GM18867 (cell line): ENCODE data around the gene ZFP36L1.

Experiments
- ATAC-seq: cut with Tn5 transposase; IDR thresholded peaks from one replicate; pipeline ENCODE4 v1.9.1; 2021; ENCODE audit warnings: mild to moderate bottlenecking, moderate library complexity; ENCODE audit not compliant: unreplicated experiment

The ZFP36L1 gene

GRCh38 chr14:68792979-68793733 is at the start of gene ZFP36L1:
ZFP36L1 (minus strand) TSS chr14:68793067; CDS start chr14:68792938, 129 bp downstream.
- ATAC-seq, result peak; percentile 47

- ATAC-seq, result no peak
Observed at GRCh38 chr14:68842298-68842697, 49.4 kb upstream of the ZFP36L1 start.

GRCh38 chr14:68841016-68841809 is 48.3 kb upstream of the ZFP36L1 start:
- no peak for ATAC-seq

GRCh38 chr14:68840454-68840853 is 47.6 kb upstream of the ZFP36L1 start:
- ATAC-seq, result no peak

GRCh38 chr14:68836082-68836481 is 43.2 kb upstream of the ZFP36L1 start:
- no peak for ATAC-seq

GRCh38 chr14:68834816-68835215 is 41.9 kb upstream of the ZFP36L1 start:
- ATAC-seq, result no peak

- no peak for ATAC-seq
Observed at GRCh38 chr14:68828698-68829097, 35.8 kb upstream of the ZFP36L1 start.

- ATAC-seq, result no peak
Observed at GRCh38 chr14:68825729-68826128, 32.9 kb upstream of the ZFP36L1 start.

- ATAC-seq, result no peak
Observed at GRCh38 chr14:68824517-68825347, 31.9 kb upstream of the ZFP36L1 start.

GRCh38 chr14:68824207-68824516 is 31.3 kb upstream of the ZFP36L1 start:
- no peak for ATAC-seq

GRCh38 chr14:68823434-68824206 is 30.8 kb upstream of the ZFP36L1 start:
- no peak for ATAC-seq

GRCh38 chr14:68822926-68823325 is 30.1 kb upstream of the ZFP36L1 start:
- no peak for ATAC-seq

- peak; percentile 82 for ATAC-seq
Observed at GRCh38 chr14:68822132-68822651, 29.3 kb upstream of the ZFP36L1 start.

GRCh38 chr14:68820999-68821683 is 28.3 kb upstream of the ZFP36L1 start:
- peak; percentile 21 for ATAC-seq

GRCh38 chr14:68820536-68820935 is 27.7 kb upstream of the ZFP36L1 start:
- no peak for ATAC-seq

- no peak for ATAC-seq
Observed at GRCh38 chr14:68820119-68820518, 27.3 kb upstream of the ZFP36L1 start.

GRCh38 chr14:68819260-68819691 is 26.4 kb upstream of the ZFP36L1 start:
- no peak for ATAC-seq

- ATAC-seq, result no peak
Observed at GRCh38 chr14:68817506-68818212, 24.8 kb upstream of the ZFP36L1 start.

GRCh38 chr14:68816943-68817430 is 24.1 kb upstream of the ZFP36L1 start:
- ATAC-seq, result no peak
